Cardiac fibroblast (primary cell): Measurements from ENCODE around the gene OR2A14.
A peak's percentile ranks its signal among the peaks of the same experiment; 100 is the strongest.
"Not testable (repeated sequence)": the region's sequence is repeated elsewhere in the genome, so short reads cannot be mapped to it uniquely, and the experiment has no call there.

ENCODE experiments used
- DNase-seq, 2 donors: peaks; one replicate each; pipeline versions ENCODE4 v3.0.0 to v3.0.0-alpha.2; 2010; ENCODE audit warnings: low read depth in 2 of 2
- H3K4me3 ChIP-seq, 2 donors: replicated peaks in 1 of 2; 1 replicate in 1 of 2; 2 replicates in 1 of 2; pipeline ENCODE4 v1.5.1; 2011; ENCODE audit warnings: low read depth in 2 of 2, low read length in 2 of 2, mild to moderate bottlenecking in 2 of 2, moderate library complexity in 1 of 2
- CTCF ChIP-seq: IDR thresholded peaks from one replicate; pipeline ENCODE4 v1.5.1; 2011; ENCODE audit warnings: low read depth, mild to moderate bottlenecking, low read length, inconsistent platforms

The OR2A14 gene

GRCh38 chr7:144137501-144137900, 14.5 kb downstream of the OR2A14 start:
- no peak for TF ChIP-seq CTCF
- H3K4me3 ChIP-seq, result no peak overlapping the region
- peak in 1 of 2 donors; percentile 66 for DNase-seq

GRCh38 chr7:144142187-144142586, 19.2 kb downstream of the OR2A14 start:
- DNase-seq, result no peak
- H3K4me3 ChIP-seq, result no peak overlapping the region
- no peak for TF ChIP-seq CTCF

- DNase-seq, result no peak
- no peak overlapping the region for H3K4me3 ChIP-seq
- no peak for TF ChIP-seq CTCF
These were observed 21.4 kb downstream of the OR2A14 start for GRCh38 chr7:144144426-144144825.

- no peak overlapping the region for H3K4me3 ChIP-seq
- DNase-seq, result no peak
- no peak for TF ChIP-seq CTCF
These were observed 25.4 kb downstream of the OR2A14 start for GRCh38 chr7:144148224-144148827.

GRCh38 chr7:144158861-144159260, 35.9 kb downstream of the OR2A14 start:
- H3K4me3 ChIP-seq, result no peak overlapping the region
- TF ChIP-seq CTCF, result no peak
- no peak for DNase-seq

- no peak overlapping the region for H3K4me3 ChIP-seq
- TF ChIP-seq CTCF, result no peak
- DNase-seq, result no peak
These were observed 41.8 kb downstream of the OR2A14 start for GRCh38 chr7:144164784-144165183.

GRCh38 chr7:144171594-144172350, 48.8 kb downstream of the OR2A14 start:
- H3K4me3 ChIP-seq, result not testable (repeated sequence)
- peak; percentile 4 to 70 for DNase-seq
